Progenitor cell of endocrine pancreas (in vitro differentiated cells): Measurements from ENCODE around the gene NFS1. TPM values are rescaled to one million over a fixed set of nuclear protein-coding genes. Genes with fewer than 3 reads are reported as not detected.

Experiments used
- DNase-seq: peaks from one replicate; pipeline ENCODE4 v3.0.0; 2021; ENCODE audit warnings: low spot score; ENCODE audit not compliant: unreplicated experiment
- H3K27ac Mint-ChIP-seq: 2 replicates; pipeline ENCODE4 v1.8.0; 2021; ENCODE audit warnings: mild to moderate bottlenecking, moderate library complexity, mixed read lengths
- H3K27me3 Mint-ChIP-seq: 2 replicates; pipeline ENCODE4 v1.8.0; 2021; ENCODE audit warnings: mixed read lengths
- H3K36me3 Mint-ChIP-seq: 2 replicates; pipeline ENCODE4 v1.8.0; 2022; ENCODE audit warnings: mixed read lengths; ENCODE audit not compliant: insufficient read depth
- H3K4me1 Mint-ChIP-seq: 2 replicates; pipeline ENCODE4 v1.8.0; 2021; ENCODE audit warnings: low read depth, mixed read lengths
- H3K4me3 Mint-ChIP-seq: 2 replicates; pipeline ENCODE4 v1.8.0; 2021; ENCODE audit warnings: low read depth, mild to moderate bottlenecking, moderate library complexity, mixed read lengths
- H3K9me3 Mint-ChIP-seq: 2 replicates; pipeline ENCODE4 v1.8.0; 2021; ENCODE audit warnings: low read depth, mixed read lengths
- CTCF ChIP-seq: fragments of 200-600 bp; sonication (generic); IDR thresholded peaks from one replicate; pipeline ENCODE4 v1.5.0; 2021; ENCODE audit warnings: antibody characterized with exemption, mild to moderate bottlenecking; ENCODE audit not compliant: unreplicated experiment
- total RNA-seq: library from RNA; stranded (reverse); gene quantifications from 2 replicates; pipeline ENCODE4 v1.2.1, GENCODE V29; 2021

NFS1 gene
- total RNA-seq, 1 donor from 2014 or later: 13.7 TPM

GRCh38 chr20:35704514-35705261 is 5.5 kb upstream of the NFS1 start:
- Mint-ChIP-seq H3K36me3 (peaks cover 20% of the 10 kb centered on the region), H3K27ac (no peak overlapping the region), H3K27me3 (no peaks in the 10 kb centered on the region), H3K4me1 (peaks cover 15% of the 10 kb centered on the region), H3K9me3 (no peaks in the 10 kb centered on the region), H3K4me3 (no peak overlapping the region)
- no peak for TF ChIP-seq CTCF
- DNase-seq: no peak

GRCh38 chr20:35702824-35703695 is 3.9 kb upstream of the NFS1 start:
- Mint-ChIP-seq H3K4me3 (no peak overlapping the region), H3K9me3 (no peaks in the 10 kb centered on the region), H3K36me3 (peaks cover 18% of the 10 kb centered on the region), H3K4me1 (peaks cover 20% of the 10 kb centered on the region), H3K27ac (peak overlapping the region; percentile 84), H3K27me3 (no peaks in the 10 kb centered on the region)
- no peak for DNase-seq
- TF ChIP-seq CTCF: no peak

- H3K27me3 Mint-ChIP-seq: no peaks in the 10 kb centered on the region
- no peak for DNase-seq
- no peaks in the 10 kb centered on the region for H3K9me3 Mint-ChIP-seq
- TF ChIP-seq CTCF: no peak
- H3K36me3 Mint-ChIP-seq: peaks cover 18% of the 10 kb centered on the region
- H3K4me1 Mint-ChIP-seq: peaks cover 28% of the 10 kb centered on the region
- no peak overlapping the region for H3K4me3 Mint-ChIP-seq
- H3K27ac Mint-ChIP-seq: peak overlapping the region; percentile 84
Observed at GRCh38 chr20:35702051-35702823, 3.1 kb upstream of the NFS1 start.

- Mint-ChIP-seq H3K4me3 (peak overlapping the region; percentile 90), H3K4me1 (peaks cover 28% of the 10 kb centered on the region), H3K9me3 (no peaks in the 10 kb centered on the region), H3K36me3 (peaks cover 13% of the 10 kb centered on the region), H3K27ac (peak overlapping the region; percentile 73), H3K27me3 (no peaks in the 10 kb centered on the region)
- DNase-seq: no peak
- TF ChIP-seq CTCF: no peak
Observed at GRCh38 chr20:35700625-35701148, 1.5 kb upstream of the NFS1 start.
